HG02973 (cell line): ENCODE measurements around the gene ESYT2.
"Not testable (repeated sequence)": the region's sequence is repeated elsewhere in the genome, so short reads cannot be mapped to it uniquely, and the experiment has no call there.

Experiments
- ATAC-seq: cut with Tn5 transposase; IDR thresholded peaks from one replicate; pipeline ENCODE4 v1.9.1; 2021; ENCODE audit warnings: moderate library complexity; ENCODE audit not compliant: unreplicated experiment

ESYT2 gene

GRCh38 chr7:158829342-158830210 lies at the start of gene ESYT2:
TSS of gene ESYT2 (minus strand) at chr7:158829509. CDS start at chr7:158829418, 91 bp downstream.
- ATAC-seq = peak; percentile 81

- ATAC-seq = not testable (repeated sequence)
Measured at GRCh38 chr7:158878151-158879079, 49.1 kb upstream of the ESYT2 start.

GRCh38 chr7:158876984-158877383 lies 47.7 kb upstream of the ESYT2 start:
- ATAC-seq = no peak

- ATAC-seq = no peak
Measured at GRCh38 chr7:158869876-158870275, 40.6 kb upstream of the ESYT2 start.

GRCh38 chr7:158868764-158869410 lies 39.6 kb upstream of the ESYT2 start:
- ATAC-seq = no peak

- no peak for ATAC-seq
Measured at GRCh38 chr7:158867214-158867984, 38.1 kb upstream of the ESYT2 start.

GRCh38 chr7:158865977-158866376 lies 36.7 kb upstream of the ESYT2 start:
- no peak for ATAC-seq

- ATAC-seq = no peak
Measured at GRCh38 chr7:158865462-158865922, 36.2 kb upstream of the ESYT2 start.

GRCh38 chr7:158864833-158865232 lies 35.5 kb upstream of the ESYT2 start:
- no peak for ATAC-seq

GRCh38 chr7:158864507-158864820 lies 35.2 kb upstream of the ESYT2 start:
- no peak for ATAC-seq

- peak; percentile 31 for ATAC-seq
Measured at GRCh38 chr7:158863611-158864506, 34.5 kb upstream of the ESYT2 start.

- ATAC-seq = peak; percentile 74
Measured at GRCh38 chr7:158862985-158863610, 33.8 kb upstream of the ESYT2 start.

- no peak for ATAC-seq
Measured at GRCh38 chr7:158861936-158862704, 32.8 kb upstream of the ESYT2 start.

- ATAC-seq = no peak
Measured at GRCh38 chr7:158861004-158861787, 31.9 kb upstream of the ESYT2 start.

- ATAC-seq = no peak
Measured at GRCh38 chr7:158860394-158860793, 31.1 kb upstream of the ESYT2 start.

GRCh38 chr7:158858592-158859503 lies 29.5 kb upstream of the ESYT2 start:
- no peak for ATAC-seq
